GM12878 (cell line): ENCODE results near the gene SLC35A1. TPM values are rescaled to one million over a fixed set of nuclear protein-coding genes. Genes with fewer than 3 reads are reported as not detected.
A peak's percentile ranks its signal among the peaks of the same experiment; 100 is the strongest.

ENCODE experiments used
- ATAC-seq: fragments of 200-7000 bp; cut with Tn5 transposase; 3 replicates; pipeline ENCODE4 v1.9.1; 2020; ENCODE audit warnings: mild to moderate bottlenecking, moderate library complexity
- BruUV-seq: library from RNA; stranded (reverse); fragments of 400-500 nt; replicated peaks from 2 replicates; lab custom pipeline; 2021; lab: Mats Ljungman, UMichigan
- CTCF ChIA-PET: fragments of 300-600 bp; sonication (Branson Sonifier 250); formaldehyde crosslinking; extraction: SDS; loops from one replicate; lab custom pipeline; 2021; ENCODE audit warnings: inconsistent platforms; lab: Yijun Ruan, JAX
- POLR2A ChIA-PET: fragments of 350-600 bp; formaldehyde crosslinking; extraction: SDS; loops from one replicate; lab custom pipeline; 2021; ENCODE audit warnings: inconsistent platforms; lab: Charles Lee
- RAD21 ChIA-PET: fragments of 300-600 bp; sonication (Branson Sonifier 250); formaldehyde crosslinking; loops from one replicate; lab custom pipeline; 2023; ENCODE audit warnings: antibody characterized with exemption; ENCODE audit not compliant: unreplicated experiment; lab: Charles Lee
- SMC1A ChIA-PET: fragments of 300-600 bp; sonication (Branson Sonifier 250); formaldehyde crosslinking; loops from one replicate; lab custom pipeline; 2023; ENCODE audit not compliant: unreplicated experiment, uncharacterized antibody; lab: Charles Lee
- DNase-seq: peaks from one replicate; pipeline ENCODE4 v3.0.0-alpha.2; 2011; ENCODE audit warnings: low read depth, low spot score
- FAIRE-seq: peaks from 3 replicates; lab custom pipeline; 2011; peaks lifted over from hg19 to GRCh38; lab: Jason Lieb, UNC
- H2AFZ ChIP-seq: 2 replicates; pipeline ENCODE4 v1.6.0; 2011; ENCODE audit warnings: low read depth, low read length, control low read depth; ENCODE audit not compliant: control insufficient read depth
- H3K27ac ChIP-seq: 2 replicates; pipeline ENCODE4 v1.5.1; 2011; ENCODE audit warnings: control low read depth; ENCODE audit not compliant: control insufficient read depth, insufficient read depth
- H3K27me3 ChIP-seq, 2 experiments: replicated peaks in 1 of 2; 2 replicates each; pipeline versions ENCODE4 v1.6.0 to v1.6.1; 2011; ENCODE audit warnings: low read length in 1 of 2; ENCODE audit not compliant: control insufficient read depth in 2 of 2, insufficient read depth in 2 of 2
- H3K36me3 ChIP-seq, 2 experiments: 2 replicates each; pipeline ENCODE4 v1.5.1; 2011; ENCODE audit warnings: low read length in 1 of 2; ENCODE audit not compliant: control insufficient read depth in 2 of 2, insufficient read depth in 2 of 2
- H3K4me1 ChIP-seq: 2 replicates; pipeline ENCODE4 v1.6.1; 2011; ENCODE audit warnings: mild to moderate bottlenecking, low read length, moderate library complexity, mixed read lengths; ENCODE audit not compliant: control insufficient read depth, insufficient read depth
- H3K4me2 ChIP-seq: 2 replicates; pipeline ENCODE4 v1.6.0; 2011; ENCODE audit warnings: control low read depth; ENCODE audit not compliant: control insufficient read depth, insufficient read depth
- H3K4me3 ChIP-seq: fragments of 200-600 bp; sonication (generic); 2 replicates; pipeline ENCODE4 v1.5.1; 2016
- H3K79me2 ChIP-seq: 2 replicates; pipeline ENCODE4 v1.6.0; 2011; ENCODE audit warnings: low read length; ENCODE audit not compliant: control insufficient read depth, insufficient read depth
- H3K9ac ChIP-seq: 2 replicates; pipeline ENCODE4 v1.8.0; 2011; ENCODE audit warnings: low read length, control low read depth, mixed read lengths; ENCODE audit not compliant: control insufficient read depth, insufficient read depth
- H3K9me3 ChIP-seq: replicated peaks from 3 replicates; pipeline ENCODE4 v1.5.1; 2011; ENCODE audit warnings: mild to moderate bottlenecking, low read length; ENCODE audit not compliant: control insufficient read depth, insufficient read depth
- H4K20me1 ChIP-seq: 2 replicates; pipeline ENCODE4 v1.6.0; 2011; ENCODE audit not compliant: control insufficient read depth, insufficient read depth
- ATF3 ChIP-seq: IDR thresholded peaks from 2 replicates; pipeline ENCODE4 v1.6.1; 2011; ENCODE audit warnings: low read depth, mild to moderate bottlenecking, low read length, moderate library complexity, borderline replicate concordance; ENCODE audit errors: extremely low read depth
- BRCA1 ChIP-seq: IDR thresholded peaks from 2 replicates; pipeline ENCODE4 v1.6.1; 2011; ENCODE audit warnings: low read depth, low read length, improper control_type of control experiment
- CBX5 ChIP-seq: sonication (generic); IDR thresholded peaks from 2 replicates; pipeline ENCODE4 v1.6.1; 2016; ENCODE audit warnings: low read depth, moderate library complexity, mild to moderate bottlenecking, inconsistent platforms
- MXI1 ChIP-seq: fragments of 150-350 bp; IDR thresholded peaks from 2 replicates; pipeline ENCODE4 v1.6.1; 2011; ENCODE audit warnings: low read depth, mild to moderate bottlenecking, inconsistent platforms, low read length, improper control_type of control experiment
- MYC ChIP-seq: IDR thresholded peaks from 2 replicates; pipeline ENCODE4 v1.6.1; 2011; ENCODE audit warnings: mild to moderate bottlenecking, low read length, moderate library complexity, inconsistent platforms; ENCODE audit not compliant: insufficient read depth, insufficient replicate concordance, insufficient read length, severe bottlenecking
- NBN ChIP-seq: fragments of 450-650 bp; IDR thresholded peaks from 2 replicates; pipeline ENCODE4 v1.6.1; 2016
- SIN3A ChIP-seq: IDR thresholded peaks from 2 replicates; pipeline ENCODE4 v1.6.1; 2012; ENCODE audit warnings: low read depth, low read length, improper control_type of control experiment
- SREBF1 ChIP-seq: IDR thresholded peaks from 2 replicates; pipeline ENCODE4 v1.6.1; 2012; ENCODE audit warnings: mild to moderate bottlenecking, low read length
- WGBS: methylation state at CpG from one replicate; pipeline ENCODE4 v1.1.6; 2016; ENCODE audit warnings: low lambda C conversion rate; ENCODE audit not compliant: insufficient replicate concordance, insufficient coverage; ENCODE audit errors: missing lambda C conversion rate; 5-methylcytosine and 5-hydroxymethylcytosine counted together
- in situ Hi-C: fragments of 300-500 bp; cut with MboI; formaldehyde crosslinking; loops from 9 replicates; pipeline ENCODE4 v1.14.3; 2018; ENCODE audit warnings: mixed read lengths
- intact Hi-C: fragments of 100-400 bp; cut with micrococcal nuclease; formaldehyde crosslinking; loops from one replicate; pipeline ENCODE4 v1.14.2; 2022; ENCODE audit not compliant: unreplicated experiment
- polyA plus RNA-seq, 11 experiments: library from polyadenylated mRNA; depleted of rRNA in 4 of 11; unstranded in 6 of 11; stranded (reverse) in 5 of 11; fragments of >200 nt; fragmentation: Nextera tagmentation in 4 of 11; fragmentation: Illumina TruSeq in 1 of 11; extraction: Ambion mirVana in 4 of 11; extraction: Trizol in 1 of 11; gene quantifications; 1 replicate in 1 of 11; 2 replicates in 10 of 11; pipeline versions ENCODE4 v1.2.1 to v1.2.3, GENCODE V29; 2011 to 2016; ENCODE audit warnings: inconsistent platforms in 2 of 11, missing spikeins in 2 of 11, low read depth in 1 of 11
- total RNA-seq, 4 experiments: library from RNA; depleted of rRNA in 3 of 4; stranded (reverse); fragments of >200 nt in 3 of 4; fragmentation: Illumina TruSeq in 1 of 4; extraction: Trizol in 1 of 4; gene quantifications; 2 replicates each; pipeline versions ENCODE4 v1.2.1 to v1.2.3, GENCODE V29; 2013 to 2021

The SLC35A1 gene
- total and polyA plus RNA-seq, 10 of the 15 experiments (the other 5 are each of a cell fraction or from before 2014, with no cell fraction given) = 7.1 to 28.0 (median 12.4) TPM

- TSS peak; percentile 9 for BruUV-seq
- Histone ChIP-seq H3K27ac (no peak overlapping the region), H4K20me1 (no peaks in the 10 kb centered on the region), H3K9ac (no peak overlapping the region), H3K27me3 (no peaks in the 10 kb centered on the region), H3K4me2 (no peak overlapping the region), H3K4me1 (no peaks in the 10 kb centered on the region), H3K9me3 (peaks cover 7% of the 10 kb centered on the region; the same call in 1 of the 3 replicates), H3K79me2 (no peaks in the 10 kb centered on the region), H3K36me3 (peaks cover 6 to 14% of the 10 kb centered on the region in 2 experiments), H2AFZ (no peak overlapping the region), H3K4me3 (no peak overlapping the region)
- ATAC-seq = no peak
- DNase-seq = no peak
- no peak for FAIRE-seq
- CTCF ChIA-PET = no interaction called here
- in situ Hi-C loops = no loop called here
- POLR2A ChIA-PET = no interaction called here
- TF ChIP-seq SIN3A = no peak
- no peak for TF ChIP-seq MXI1
- no peak for TF ChIP-seq ATF3
- TF ChIP-seq MYC = no peak
- no peak for TF ChIP-seq SREBF1
- no peak for TF ChIP-seq NBN
- peak; percentile 83; the same call in 1 of the 2 replicates for TF ChIP-seq CBX5
- no peak for TF ChIP-seq BRCA1
- RAD21 ChIA-PET = no interaction called here
- WGBS = 97% methylated on average over 6 of the region's 6 CpGs
- SMC1A ChIA-PET = interaction anchor here (1.8 kb wide), 1 partner anchor 14 kb away, joined by 4 read pairs; no protein-coding TSS in a partner anchor
- intact Hi-C loops = no loop called here
Measured at GRCh38 chr6:87539554-87539953, 66.8 kb downstream of the SLC35A1 start.
